PFSK-1 (cell line): ENCODE measurements around the gene PRKACA.

ENCODE experiments used
- FOXP2 ChIP-seq: optimal IDR thresholded peaks from 2 replicates; pipeline ENCODE3; 2011; ENCODE audit warnings: borderline replicate concordance, control low read depth, inconsistent platforms; ENCODE audit not compliant: insufficient read depth; ENCODE audit errors: extremely low read length, extremely low read depth
- POLR2AphosphoS5 ChIP-seq: IDR thresholded peaks from 2 replicates; pipeline ENCODE4 v1.6.1; 2012; ENCODE audit warnings: low read depth, mild to moderate bottlenecking, control low read depth, low read length, moderate library complexity
- SIN3A ChIP-seq: IDR thresholded peaks from 2 replicates; pipeline ENCODE4 v1.6.1; 2012; ENCODE audit warnings: mild to moderate bottlenecking, low read length, moderate library complexity, borderline replicate concordance; ENCODE audit not compliant: insufficient read depth
- TAF1 ChIP-seq: IDR thresholded peaks from 2 replicates; pipeline ENCODE4 v1.6.1; 2012; ENCODE audit warnings: low read length, control low read depth, borderline replicate concordance; ENCODE audit not compliant: insufficient read depth
- TF ChIP-seq, protein P1 (sequence below), 2 experiments: IDR thresholded peaks; 2 replicates each; pipeline versions ENCODE4 v1.6.1 to v1.8.0; 2011 to 2012; ENCODE audit warnings: low read depth in 2 of 2, low read length in 2 of 2, control low read depth in 1 of 2, inconsistent platforms in 1 of 2, mild to moderate bottlenecking in 1 of 2, moderate library complexity in 1 of 2; ENCODE audit not compliant: insufficient read depth in 1 of 2

The PRKACA gene

DNA sequence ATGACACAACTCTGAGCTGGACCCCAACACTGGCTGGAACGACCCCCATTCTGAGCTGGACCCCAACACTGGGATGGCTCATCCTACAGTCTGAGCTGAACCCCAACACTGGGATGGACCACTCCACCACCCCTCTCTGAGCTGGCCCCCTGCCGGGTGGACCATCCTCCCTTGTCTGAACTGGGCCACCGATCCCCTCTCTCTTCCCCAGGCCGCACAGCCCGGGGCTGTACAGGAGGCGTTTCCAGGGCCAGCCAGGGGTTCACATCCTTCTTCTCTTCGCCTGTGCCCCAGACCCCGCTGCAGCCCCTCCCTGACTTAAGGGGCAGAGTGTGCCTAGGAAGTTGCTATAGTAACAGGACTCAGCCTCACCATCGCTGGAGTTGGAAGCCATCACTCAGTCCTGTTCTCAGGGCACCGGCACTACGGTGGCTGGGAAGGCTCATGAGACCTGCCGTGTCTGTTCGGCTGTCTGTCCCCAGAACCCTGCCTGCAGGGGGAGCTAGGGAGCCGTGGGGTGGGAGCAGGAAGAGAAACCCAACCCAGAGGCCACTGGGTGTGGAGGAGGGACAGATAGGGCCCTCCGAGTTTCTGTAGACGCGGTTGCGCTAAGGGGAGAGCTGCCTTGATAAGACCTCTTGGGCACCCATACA is 3.7 kb downstream of the PRKACA start:
- TF ChIP-seq, protein P1, sequence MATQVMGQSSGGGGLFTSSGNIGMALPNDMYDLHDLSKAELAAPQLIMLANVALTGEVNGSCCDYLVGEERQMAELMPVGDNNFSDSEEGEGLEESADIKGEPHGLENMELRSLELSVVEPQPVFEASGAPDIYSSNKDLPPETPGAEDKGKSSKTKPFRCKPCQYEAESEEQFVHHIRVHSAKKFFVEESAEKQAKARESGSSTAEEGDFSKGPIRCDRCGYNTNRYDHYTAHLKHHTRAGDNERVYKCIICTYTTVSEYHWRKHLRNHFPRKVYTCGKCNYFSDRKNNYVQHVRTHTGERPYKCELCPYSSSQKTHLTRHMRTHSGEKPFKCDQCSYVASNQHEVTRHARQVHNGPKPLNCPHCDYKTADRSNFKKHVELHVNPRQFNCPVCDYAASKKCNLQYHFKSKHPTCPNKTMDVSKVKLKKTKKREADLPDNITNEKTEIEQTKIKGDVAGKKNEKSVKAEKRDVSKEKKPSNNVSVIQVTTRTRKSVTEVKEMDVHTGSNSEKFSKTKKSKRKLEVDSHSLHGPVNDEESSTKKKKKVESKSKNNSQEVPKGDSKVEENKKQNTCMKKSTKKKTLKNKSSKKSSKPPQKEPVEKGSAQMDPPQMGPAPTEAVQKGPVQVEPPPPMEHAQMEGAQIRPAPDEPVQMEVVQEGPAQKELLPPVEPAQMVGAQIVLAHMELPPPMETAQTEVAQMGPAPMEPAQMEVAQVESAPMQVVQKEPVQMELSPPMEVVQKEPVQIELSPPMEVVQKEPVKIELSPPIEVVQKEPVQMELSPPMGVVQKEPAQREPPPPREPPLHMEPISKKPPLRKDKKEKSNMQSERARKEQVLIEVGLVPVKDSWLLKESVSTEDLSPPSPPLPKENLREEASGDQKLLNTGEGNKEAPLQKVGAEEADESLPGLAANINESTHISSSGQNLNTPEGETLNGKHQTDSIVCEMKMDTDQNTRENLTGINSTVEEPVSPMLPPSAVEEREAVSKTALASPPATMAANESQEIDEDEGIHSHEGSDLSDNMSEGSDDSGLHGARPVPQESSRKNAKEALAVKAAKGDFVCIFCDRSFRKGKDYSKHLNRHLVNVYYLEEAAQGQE (IDR thresholded peaks at IDR 0.05; ENCODE audit: insufficient read depth in 1 of 2, low read depth in 2 of 2, low read length in 2 of 2), result no peak
- TF ChIP-seq POLR2AphosphoS5, result no peak
- no peak for TF ChIP-seq SIN3A

DNA sequence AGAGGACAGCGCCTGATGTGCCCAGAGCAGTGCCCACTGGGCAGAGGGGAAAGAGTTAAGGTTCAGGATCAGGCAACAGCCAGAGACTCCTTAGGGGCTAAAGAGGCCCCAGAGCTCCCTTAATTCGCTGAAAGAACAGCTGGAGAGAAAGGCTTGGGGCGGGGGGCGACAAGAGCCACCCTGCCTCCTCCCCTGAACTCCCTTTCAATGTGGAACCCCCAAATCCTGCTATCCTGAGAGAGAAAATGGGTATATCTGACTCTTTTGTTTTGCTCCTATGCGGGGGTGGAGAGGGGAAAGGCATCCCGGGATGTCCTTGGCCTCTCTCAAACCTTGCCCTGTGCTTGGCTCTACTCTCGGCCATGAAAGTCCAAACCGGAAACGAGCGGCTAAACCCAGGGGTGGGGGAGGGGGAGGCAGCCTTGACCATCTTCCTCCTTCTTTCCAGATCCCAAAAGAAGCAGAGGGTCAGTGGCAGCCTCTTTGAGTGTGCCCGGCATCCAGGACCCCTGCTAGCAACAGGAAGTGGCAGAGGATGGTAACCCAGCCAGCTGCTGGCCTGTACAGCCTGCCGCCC is 4.7 kb downstream of the PRKACA start:
- TF ChIP-seq POLR2AphosphoS5 (no peak), TAF1 (no peak), FOXP2 (no peak)
- TF ChIP-seq, protein P1 (IDR thresholded peaks at IDR 0.05; ENCODE audit: insufficient read depth in 1 of 2, low read depth in 2 of 2, low read length in 2 of 2), result no peak

DNA sequence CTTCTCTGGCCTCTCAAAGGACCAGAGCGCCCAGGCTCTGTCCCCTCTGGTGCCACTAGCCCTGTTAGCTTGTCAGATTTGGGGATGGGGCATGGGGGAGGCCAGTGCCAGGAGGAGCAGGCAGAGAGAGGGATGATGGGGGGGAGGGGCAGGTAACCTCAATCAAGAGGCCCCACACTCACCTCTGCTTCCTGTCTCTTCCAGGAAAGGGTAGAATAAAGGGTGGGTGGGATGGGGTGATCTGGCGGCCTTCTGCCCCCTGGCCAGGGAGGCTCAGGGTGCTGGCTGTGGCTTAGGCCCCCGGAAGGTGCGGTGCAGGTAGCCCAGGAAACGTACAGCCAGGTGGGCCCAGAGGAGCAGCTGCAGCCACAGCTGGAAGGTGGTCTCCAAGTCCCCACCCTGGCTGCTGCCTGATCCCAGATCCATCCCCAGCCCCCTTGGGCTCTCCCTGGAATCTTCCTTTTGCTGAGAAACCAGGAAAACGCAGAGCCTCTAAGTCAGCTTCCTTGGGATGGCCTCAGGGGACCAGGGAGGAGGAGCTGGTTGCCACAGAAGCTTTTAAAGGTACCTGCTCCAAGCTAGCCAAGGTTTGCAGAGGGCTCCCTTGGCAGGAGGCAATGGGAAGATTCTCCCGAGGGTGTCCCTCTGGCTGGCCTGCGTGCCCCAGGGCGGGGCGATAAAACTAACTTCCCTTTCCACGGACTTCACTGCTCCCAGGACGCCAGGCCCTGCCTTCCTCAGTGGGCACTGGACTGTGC is 5.3 kb downstream of the PRKACA start:
- no peak for TF ChIP-seq FOXP2

- TF ChIP-seq FOXP2, result no peak
- no peak for TF ChIP-seq SIN3A
- TF ChIP-seq TAF1, result no peak
- TF ChIP-seq POLR2AphosphoS5, result no peak
Measured at GRCh38 chr19:14111486-14111885, 6.1 kb downstream of the PRKACA start.

DNA sequence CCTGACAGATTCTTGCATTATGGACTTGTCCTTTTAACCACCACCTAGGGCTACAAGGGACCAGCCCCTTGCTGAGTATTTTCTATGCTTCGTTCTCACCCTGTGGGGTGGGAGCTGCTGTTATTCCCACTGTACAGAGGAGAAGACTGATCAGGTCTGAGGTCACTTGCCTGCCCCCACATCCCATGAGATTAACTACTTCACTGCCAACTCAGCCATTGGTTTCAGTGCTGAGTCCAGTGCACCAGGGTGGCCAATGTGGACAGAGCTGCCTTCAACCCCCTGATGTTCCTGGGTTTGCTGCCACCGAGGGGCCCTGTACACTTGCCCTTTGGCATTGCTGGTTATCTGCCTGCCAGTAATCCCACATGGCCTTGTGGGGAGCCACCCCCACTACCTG is 6.9 kb downstream of the PRKACA start:
- TF ChIP-seq, protein P1 (IDR thresholded peaks at IDR 0.05; ENCODE audit: insufficient read depth in 1 of 2, low read depth in 2 of 2, low read length in 2 of 2), result no peak
- TF ChIP-seq FOXP2, result no peak
- TF ChIP-seq SIN3A, result no peak
- TF ChIP-seq POLR2AphosphoS5, result no peak
- TF ChIP-seq TAF1, result no peak

DNA sequence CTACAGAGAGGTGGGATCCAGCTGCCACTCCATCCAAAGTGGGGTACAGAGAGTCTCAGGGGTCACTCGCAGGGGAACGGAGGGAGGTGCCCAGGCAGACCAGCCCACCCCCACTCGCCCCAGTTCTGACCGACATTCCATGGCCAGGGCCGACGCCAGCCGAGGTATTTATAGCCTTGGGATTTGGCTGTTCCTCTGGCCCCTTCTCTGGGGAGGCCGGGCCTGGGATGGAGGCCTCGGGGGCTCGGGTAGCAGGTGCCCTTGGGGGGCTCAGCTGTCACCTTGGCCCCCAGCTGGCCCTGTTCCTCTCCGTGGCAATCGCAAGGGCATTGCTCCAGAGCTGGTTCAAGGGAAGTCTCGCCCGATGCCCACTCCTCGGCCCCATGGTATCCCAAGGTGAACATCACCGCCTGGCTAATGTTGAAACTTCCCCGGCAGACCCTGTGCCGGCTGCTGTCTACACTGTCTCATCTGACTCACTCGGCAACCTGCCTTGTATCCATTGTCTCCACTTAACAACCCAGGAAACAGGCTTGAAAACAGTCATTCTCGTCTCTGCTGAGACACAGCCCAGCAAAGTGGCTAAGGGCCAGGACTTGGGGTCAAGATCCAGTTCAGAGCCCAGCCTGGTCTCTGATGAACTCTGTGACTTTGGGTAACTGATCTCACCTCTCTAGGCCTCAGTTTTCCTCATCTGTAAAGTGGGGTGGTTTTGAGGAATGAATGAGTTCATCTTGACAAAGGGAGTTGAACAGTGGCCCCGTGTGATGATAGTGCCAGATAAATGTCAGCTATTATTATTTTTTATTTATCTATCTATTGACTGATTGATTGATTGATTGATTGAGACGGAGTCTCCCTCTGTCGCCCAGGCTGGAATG is 9.7 kb downstream of the PRKACA start:
- no peak for TF ChIP-seq SIN3A
- no peak for TF ChIP-seq FOXP2
- TF ChIP-seq, protein P1 (IDR thresholded peaks at IDR 0.05; ENCODE audit: insufficient read depth in 1 of 2, low read depth in 2 of 2, low read length in 2 of 2), result no peak
- TF ChIP-seq TAF1, result no peak
- no peak for TF ChIP-seq POLR2AphosphoS5
